Measurements from ENCODE around the gene KCNE2.

The KCNE2 gene

DNA sequence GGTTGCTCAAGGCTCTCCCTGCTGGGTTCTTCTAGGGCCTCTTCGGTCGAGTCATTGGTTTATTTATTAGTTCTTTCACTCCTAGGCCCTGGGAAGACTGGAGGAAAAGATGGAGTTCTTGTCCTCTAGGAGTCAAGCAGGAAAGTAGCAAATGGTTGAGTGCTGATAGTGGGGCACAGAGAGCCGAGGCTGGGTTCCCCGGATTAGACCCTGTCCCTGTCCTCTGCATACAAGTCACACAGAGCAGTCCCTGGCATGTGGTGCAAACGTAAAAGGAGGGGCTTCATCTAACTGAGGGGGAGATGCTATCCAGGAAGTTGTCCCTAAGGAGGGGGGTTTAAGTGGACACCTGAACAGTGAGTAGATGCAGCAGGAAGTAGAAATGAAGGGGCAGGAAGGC lies 19.2 kb upstream of the KCNE2 start:
- H3K9me3 ChIP-seq (replicated peaks; ENCODE audit: insufficient read depth, low read length): no peaks in the 10 kb centered on the region
- H4K20me1 ChIP-seq (ENCODE audit: insufficient read depth, low read length): no peaks in the 10 kb centered on the region
- H3K9ac ChIP-seq (ENCODE audit: low read length): no peak overlapping the region
- H3K4me3 ChIP-seq (ENCODE audit: low read length): no peak overlapping the region
- no peak overlapping the region for H3K27ac ChIP-seq (ENCODE audit: low read length)
- H3K36me3 ChIP-seq (replicated peaks; ENCODE audit: insufficient read depth, low read length): no peaks in the 10 kb centered on the region
- TF ChIP-seq EZH2phosphoT487 (IDR thresholded peaks at IDR 0.05; ENCODE audit: low read length) (no peak), CTCF (IDR thresholded peaks at IDR 0.05; ENCODE audit: low read length) (no peak), EZH2 (optimal IDR thresholded peaks at IDR 0.05; ENCODE audit: low read depth, low read length) (no peak)
- no peaks in the 10 kb centered on the region for H3F3A ChIP-seq (ENCODE audit: insufficient read depth, low read length)
- H3K4me1 ChIP-seq (ENCODE audit: low read length): no peaks in the 10 kb centered on the region
- no peak overlapping the region for H2AFZ ChIP-seq (ENCODE audit: low read length)
- no peaks in the 10 kb centered on the region for H3K27me3 ChIP-seq (replicated peaks; ENCODE audit: insufficient read depth, low read length)
- H3K9me2 ChIP-seq (replicated peaks; ENCODE audit: insufficient read depth, low read length): no peaks in the 10 kb centered on the region
- no peak overlapping the region for H3K4me2 ChIP-seq (ENCODE audit: low read depth, low read length)
- no peaks in the 10 kb centered on the region for H3K79me2 ChIP-seq (ENCODE audit: low read length)
- no peak for DNase-seq

- H3K4me3 ChIP-seq (ENCODE audit: low read length): no peak overlapping the region
- H3K27me3 ChIP-seq (replicated peaks; ENCODE audit: insufficient read depth, low read length): no peaks in the 10 kb centered on the region
- H3K9me2 ChIP-seq (replicated peaks; ENCODE audit: insufficient read depth, low read length): no peaks in the 10 kb centered on the region
- no peaks in the 10 kb centered on the region for H3K4me1 ChIP-seq (ENCODE audit: low read length)
- no peaks in the 10 kb centered on the region for H3K79me2 ChIP-seq (ENCODE audit: low read length)
- H3K4me2 ChIP-seq (ENCODE audit: low read depth, low read length): no peak overlapping the region
- H3K9me3 ChIP-seq (replicated peaks; ENCODE audit: insufficient read depth, low read length): no peaks in the 10 kb centered on the region
- TF ChIP-seq EZH2phosphoT487 (IDR thresholded peaks at IDR 0.05; ENCODE audit: low read length): no peak
- no peak for TF ChIP-seq CTCF (IDR thresholded peaks at IDR 0.05; ENCODE audit: low read length)
- no peak for TF ChIP-seq EZH2 (optimal IDR thresholded peaks at IDR 0.05; ENCODE audit: low read depth, low read length)
- no peaks in the 10 kb centered on the region for H3K36me3 ChIP-seq (replicated peaks; ENCODE audit: insufficient read depth, low read length)
- H2AFZ ChIP-seq (ENCODE audit: low read length): no peak overlapping the region
- H3K27ac ChIP-seq (ENCODE audit: low read length): no peak overlapping the region
- no peak for DNase-seq
- no peaks in the 10 kb centered on the region for H4K20me1 ChIP-seq (ENCODE audit: insufficient read depth, low read length)
- no peaks in the 10 kb centered on the region for H3F3A ChIP-seq (ENCODE audit: insufficient read depth, low read length)
- no peak overlapping the region for H3K9ac ChIP-seq (ENCODE audit: low read length)
Measured at GRCh38 chr21:34345091-34345871, 18.5 kb upstream of the KCNE2 start.

GRCh38 chr21:34345892-34346291 lies 17.9 kb upstream of the KCNE2 start:
- no peaks in the 10 kb centered on the region for H3K27me3 ChIP-seq (replicated peaks; ENCODE audit: insufficient read depth, low read length)
- TF ChIP-seq EZH2phosphoT487 (IDR thresholded peaks at IDR 0.05; ENCODE audit: low read length) (no peak), CTCF (IDR thresholded peaks at IDR 0.05; ENCODE audit: low read length) (no peak), EZH2 (optimal IDR thresholded peaks at IDR 0.05; ENCODE audit: low read depth, low read length) (no peak)
- no peaks in the 10 kb centered on the region for H3K4me1 ChIP-seq (ENCODE audit: low read length)
- no peak overlapping the region for H3K27ac ChIP-seq (ENCODE audit: low read length)
- no peak overlapping the region for H3K4me2 ChIP-seq (ENCODE audit: low read depth, low read length)
- H3K9ac ChIP-seq (ENCODE audit: low read length): no peak overlapping the region
- no peaks in the 10 kb centered on the region for H4K20me1 ChIP-seq (ENCODE audit: insufficient read depth, low read length)
- no peaks in the 10 kb centered on the region for H3K9me2 ChIP-seq (replicated peaks; ENCODE audit: insufficient read depth, low read length)
- no peak overlapping the region for H3K4me3 ChIP-seq (ENCODE audit: low read length)
- H3K79me2 ChIP-seq (ENCODE audit: low read length): no peaks in the 10 kb centered on the region
- no peak overlapping the region for H2AFZ ChIP-seq (ENCODE audit: low read length)
- no peaks in the 10 kb centered on the region for H3F3A ChIP-seq (ENCODE audit: insufficient read depth, low read length)
- no peaks in the 10 kb centered on the region for H3K9me3 ChIP-seq (replicated peaks; ENCODE audit: insufficient read depth, low read length)
- no peak for DNase-seq
- H3K36me3 ChIP-seq (replicated peaks; ENCODE audit: insufficient read depth, low read length): no peaks in the 10 kb centered on the region

Measured in MM.1S (cell line).